ENCODE data around the gene AKAP8. TPM values are rescaled to one million over a fixed set of nuclear protein-coding genes. Genes with fewer than 3 reads are reported as not detected.
"Not testable (repeated sequence)": the region's sequence is repeated elsewhere in the genome, so short reads cannot be mapped to it uniquely, and the experiment has no call there.

Gene AKAP8
- total RNA-seq, 1 donor from 2014 or later: 79.0 TPM

GRCh38 chr19:15354566-15355296 is 24.9 kb downstream of the AKAP8 start:
- peaks cover 63% of the 10 kb centered on the region for H3K36me3 Mint-ChIP-seq (ENCODE audit: low read depth)
- CTCF ChIA-PET: no interaction called here
- H3K4me1 Mint-ChIP-seq: no peaks in the 10 kb centered on the region

GRCh38 chr19:15353908-15354307 is 25.7 kb downstream of the AKAP8 start:
- TF ChIP-seq CTCF (IDR thresholded peaks at IDR 0.05): no peak
- Mint-ChIP-seq H3K4me1 (peaks cover 3% of the 10 kb centered on the region), H3K9me3 (no peaks in the 10 kb centered on the region), H3K36me3 (ENCODE audit: low read depth) (peaks cover 58% of the 10 kb centered on the region), H3K27me3 (no peaks in the 10 kb centered on the region), H3K4me3 (no peak overlapping the region), H3K27ac (no peak overlapping the region)
- CTCF ChIA-PET: no interaction called here
- intact Hi-C loops (cut with micrococcal nuclease): no loop called here
- POLR2A ChIA-PET: interaction anchor here (0.6 kb wide), 1 partner anchor 26 kb away, joined by 3 read pairs; the partner anchor contains the start of gene AKAP8
- no peak for ATAC-seq (ENCODE audit: low read depth)
- DNase-seq: no peak

More at GRCh38 chr19:15354566-15355296, 24.9 kb downstream of the AKAP8 start:
- TF ChIP-seq CTCF (IDR thresholded peaks at IDR 0.05): no peak
- H3K9me3 Mint-ChIP-seq: no peaks in the 10 kb centered on the region
- no peaks in the 10 kb centered on the region for H3K27me3 Mint-ChIP-seq
- no peak overlapping the region for H3K4me3 Mint-ChIP-seq
- POLR2A ChIA-PET: interaction anchor here (0.6 kb wide), 1 partner anchor 25 kb away, joined by 3 read pairs; the partner anchor contains the start of gene AKAP8
- peak overlapping the region; percentile 32 for H3K27ac Mint-ChIP-seq
- no peak for ATAC-seq (ENCODE audit: low read depth)
- intact Hi-C loops (cut with micrococcal nuclease): no loop called here
- no peak for DNase-seq

GRCh38 chr19:15352535-15352934 is 27.1 kb downstream of the AKAP8 start:
- DNase-seq; H3K4me3 Mint-ChIP-seq; CTCF ChIA-PET; H3K27me3 Mint-ChIP-seq; ATAC-seq (ENCODE audit: low read depth); intact Hi-C loops (cut with micrococcal nuclease); H3K4me1 Mint-ChIP-seq; H3K9me3 Mint-ChIP-seq: not testable (repeated sequence)
- POLR2A ChIA-PET: interaction anchor here (0.6 kb wide), 1 partner anchor 115 kb away, joined by 4 read pairs; no protein-coding TSS in a partner anchor
- peaks cover 46% of the 10 kb centered on the region for H3K36me3 Mint-ChIP-seq (ENCODE audit: low read depth)
- peak overlapping the region; percentile 59 for H3K27ac Mint-ChIP-seq

GRCh38 chr19:15341328-15341727 is 38.3 kb downstream of the AKAP8 start:
- H3K36me3 Mint-ChIP-seq (ENCODE audit: low read depth): peaks cover 39% of the 10 kb centered on the region
- ATAC-seq (ENCODE audit: low read depth); intact Hi-C loops (cut with micrococcal nuclease); H3K4me3 Mint-ChIP-seq; DNase-seq; POLR2A ChIA-PET; H3K4me1 Mint-ChIP-seq; H3K27ac Mint-ChIP-seq; H3K27me3 Mint-ChIP-seq; H3K9me3 Mint-ChIP-seq; CTCF ChIA-PET: not testable (repeated sequence)

GRCh38 chr19:15340086-15340485 is 39.5 kb downstream of the AKAP8 start:
- H3K27ac Mint-ChIP-seq: no peak overlapping the region
- ChIA-PET POLR2A (interaction anchor here (0.6 to 0.7 kb wide), 2 partner anchors 98 to 167 kb away, joined by 3 read pairs; no protein-coding TSS in a partner anchor), CTCF (no interaction called here)
- no peak for TF ChIP-seq CTCF (IDR thresholded peaks at IDR 0.05)
- intact Hi-C loops (cut with micrococcal nuclease): no loop called here
- no peak overlapping the region for H3K4me3 Mint-ChIP-seq
- no peaks in the 10 kb centered on the region for H3K9me3 Mint-ChIP-seq
- no peak for ATAC-seq (ENCODE audit: low read depth)
- no peak for DNase-seq
- peaks cover under 1% of the 10 kb centered on the region for H3K4me1 Mint-ChIP-seq
- peaks cover 35% of the 10 kb centered on the region for H3K36me3 Mint-ChIP-seq (ENCODE audit: low read depth)
- no peaks in the 10 kb centered on the region for H3K27me3 Mint-ChIP-seq

- POLR2A ChIA-PET: interaction anchor here (0.6 to 2.7 kb wide), 2 partner anchors 42 to 1696 kb away, joined by 6 to 13 read pairs; partner anchors contain the start of gene AKAP8
- peaks cover 22% of the 10 kb centered on the region for H3K4me1 Mint-ChIP-seq
- DNase-seq: no peak
- no peaks in the 10 kb centered on the region for H3K27me3 Mint-ChIP-seq
- TF ChIP-seq CTCF (IDR thresholded peaks at IDR 0.05): no peak
- ATAC-seq (ENCODE audit: low read depth): no peak
- CTCF ChIA-PET: interaction anchor here (1.3 kb wide), 1 partner anchor 74 kb away, joined by 3 read pairs; no protein-coding TSS in a partner anchor
- H3K4me3 Mint-ChIP-seq: no peak overlapping the region
- H3K27ac Mint-ChIP-seq: no peak overlapping the region
- intact Hi-C loops (cut with micrococcal nuclease): no loop called here
- peaks cover 27% of the 10 kb centered on the region for H3K36me3 Mint-ChIP-seq (ENCODE audit: low read depth)
- H3K9me3 Mint-ChIP-seq: no peaks in the 10 kb centered on the region
These were observed 42.4 kb downstream of the AKAP8 start for GRCh38 chr19:15337202-15337601.

- CTCF ChIA-PET; H3K9me3 Mint-ChIP-seq; intact Hi-C loops (cut with micrococcal nuclease); H3K27ac Mint-ChIP-seq; H3K27me3 Mint-ChIP-seq; H3K4me3 Mint-ChIP-seq; DNase-seq; ATAC-seq (ENCODE audit: low read depth): not testable (repeated sequence)
- POLR2A ChIA-PET: interaction anchor here (0.6 to 0.7 kb wide), 2 partner anchors 19 to 131 kb away, joined by 3 to 10 read pairs; no protein-coding TSS in a partner anchor
- peaks cover 25% of the 10 kb centered on the region for H3K4me1 Mint-ChIP-seq
- peaks cover 30% of the 10 kb centered on the region for H3K36me3 Mint-ChIP-seq (ENCODE audit: low read depth)
These were observed 43.6 kb downstream of the AKAP8 start for GRCh38 chr19:15335992-15336391.
